Measurements from ENCODE around the gene FOXC1. TPM values are rescaled to one million over a fixed set of nuclear protein-coding genes. Genes with fewer than 3 reads are reported as not detected.

FOXC1 gene
- total RNA-seq (1 to 10 TPM; 2.0 to 8.3 (median 4.7) TPM), polyA plus RNA-seq (1 to 10 TPM in 1 of 3 donors, under 1 TPM in 2; 0.25 to 1.7 (median 0.31) TPM)
- long read RNA-seq, donor 1, partial matches to known transcripts: 0 of 1 reads
- long read RNA-seq, donor 1, other reads (novel, unspliced or antisense): 0 of 1 reads
- long read RNA-seq, donor 2, partial matches to known transcripts: 0 of 2 reads
- long read RNA-seq, donor 2, other reads (novel, unspliced or antisense): 0 of 2 reads
- long read RNA-seq, donor 3, partial matches to known transcripts: 0 of 1 reads
- long read RNA-seq, donor 3, other reads (novel, unspliced or antisense): 0 of 1 reads
- long read RNA-seq, donor 4: 0 reads
- long read RNA-seq, donor 5, transcript FOXC1-202 (1 exons, 3,831 nt): major isoform, 5 of 5 reads
- long read RNA-seq, donor 5, partial matches to known transcripts: 0 of 5 reads
- long read RNA-seq, donor 5, other reads (novel, unspliced or antisense): 0 of 5 reads
- long read RNA-seq, donor 6, partial matches to known transcripts: 58 of 140 reads
- long read RNA-seq, donor 6, other reads (novel, unspliced or antisense): 80 of 140 reads
- long read RNA-seq, donor 7, partial matches to known transcripts: 0 of 2 reads
- long read RNA-seq, donor 7, other reads (novel, unspliced or antisense): 0 of 2 reads
- long read RNA-seq, donor 8, partial matches to known transcripts: 0 of 2 reads
- long read RNA-seq, donor 8, other reads (novel, unspliced or antisense): 0 of 2 reads
- long read RNA-seq, donor 9, partial matches to known transcripts: 0 of 3 reads
- long read RNA-seq, donor 9, other reads (novel, unspliced or antisense): 0 of 3 reads
- long read RNA-seq, donor 10: 0 reads

GRCh38 chr6:1609648-1610496 is at the start of gene FOXC1:
FOXC1 (plus strand) TSS chr6:1609915; CDS start chr6:1610446, 531 bp downstream.
- Histone ChIP-seq H3K36me3 (no peaks in the 10 kb centered on the region), H3K4me1 (peaks cover 47 to 84% (median 74%) of the 10 kb centered on the region in 4 donors), H3K27me3 (peaks cover 58 to 97% (median 90%) of the 10 kb centered on the region in 3 donors), H3K4me3 (peak within 1 kb of the TSS; percentile 52 to 68 (median 64)), H3K9me3 (peaks cover 0 to 4% (median 0%) of the 10 kb centered on the region in 4 donors), H3K27ac (peak within 1 kb of the TSS; percentile 72 to 88 (median 83))
- 0 to 1% (median 1%) methylated on average over 31 to 115 of the region's 115 CpGs for WGBS, 5 donors
- intact Hi-C loops (cut with DNase I; ENCODE audit: low total_unique reads): no loop called here
- TF ChIP-seq POLR2AphosphoS5 (IDR thresholded peaks at IDR 0.05) (peak; percentile 44 to 71 (median 58)), CTCF (IDR thresholded peaks at IDR 0.05) (no peak), EP300 (IDR thresholded peaks at IDR 0.05) (no peak), POLR2A (IDR thresholded peaks at IDR 0.05) (no peak)
- peak; percentile 85 to 91 for DNase-seq

GRCh38 chr6:1560281-1561058 is 49.2 kb upstream of the FOXC1 start:
- Histone ChIP-seq H3K27ac (no peak overlapping the region), H3K27me3 (peaks cover 0 to 4% (median 4%) of the 10 kb centered on the region in 3 donors), H3K36me3 (no peaks in the 10 kb centered on the region), H3K4me3 (no peak overlapping the region), H3K4me1 (peaks cover 0 to 3% (median 1%) of the 10 kb centered on the region in 4 donors), H3K9me3 (no peaks in the 10 kb centered on the region)
- DNase-seq: no peak
- 63 to 81% (median 78%) methylated on average over 4 of the region's 4 CpGs for WGBS, 5 donors
- TF ChIP-seq EP300 (IDR thresholded peaks at IDR 0.05) (no peak), CTCF (IDR thresholded peaks at IDR 0.05) (no peak), POLR2AphosphoS5 (IDR thresholded peaks at IDR 0.05) (no peak), POLR2A (IDR thresholded peaks at IDR 0.05) (no peak)
- intact Hi-C loops (cut with DNase I; ENCODE audit: low total_unique reads): no loop called here

GRCh38 chr6:1561355-1561754 is 48.4 kb upstream of the FOXC1 start:
- Histone ChIP-seq H3K27me3 (peaks cover 0 to 4% (median 2%) of the 10 kb centered on the region in 3 donors), H3K9me3 (no peaks in the 10 kb centered on the region), H3K36me3 (no peaks in the 10 kb centered on the region), H3K4me3 (no peak overlapping the region), H3K27ac (no peak overlapping the region), H3K4me1 (no peaks in the 10 kb centered on the region)
- intact Hi-C loops (cut with DNase I; ENCODE audit: low total_unique reads): no loop called here
- no peak for DNase-seq
- 60 to 75% (median 70%) methylated on average over 2 of the region's 2 CpGs for WGBS, 5 donors
- TF ChIP-seq POLR2A (IDR thresholded peaks at IDR 0.05): no peak
- no peak for TF ChIP-seq POLR2AphosphoS5 (IDR thresholded peaks at IDR 0.05)
- no peak for TF ChIP-seq EP300 (IDR thresholded peaks at IDR 0.05)
- no peak for TF ChIP-seq CTCF (IDR thresholded peaks at IDR 0.05)

Data from stomach (tissue), 19 donors.